NCI-H748 treated with DMSO at 0.1 percent for 48 hours (cell line): ENCODE data around the gene TAPBPL.
"Not testable (repeated sequence)": the region's sequence is repeated elsewhere in the genome, so short reads cannot be mapped to it uniquely, and the experiment has no call there.

Source experiments
- DNase-seq: peaks from one replicate; lab custom pipeline; 2025; lab: John Stamatoyannopoulos, UW

The TAPBPL gene

DNA sequence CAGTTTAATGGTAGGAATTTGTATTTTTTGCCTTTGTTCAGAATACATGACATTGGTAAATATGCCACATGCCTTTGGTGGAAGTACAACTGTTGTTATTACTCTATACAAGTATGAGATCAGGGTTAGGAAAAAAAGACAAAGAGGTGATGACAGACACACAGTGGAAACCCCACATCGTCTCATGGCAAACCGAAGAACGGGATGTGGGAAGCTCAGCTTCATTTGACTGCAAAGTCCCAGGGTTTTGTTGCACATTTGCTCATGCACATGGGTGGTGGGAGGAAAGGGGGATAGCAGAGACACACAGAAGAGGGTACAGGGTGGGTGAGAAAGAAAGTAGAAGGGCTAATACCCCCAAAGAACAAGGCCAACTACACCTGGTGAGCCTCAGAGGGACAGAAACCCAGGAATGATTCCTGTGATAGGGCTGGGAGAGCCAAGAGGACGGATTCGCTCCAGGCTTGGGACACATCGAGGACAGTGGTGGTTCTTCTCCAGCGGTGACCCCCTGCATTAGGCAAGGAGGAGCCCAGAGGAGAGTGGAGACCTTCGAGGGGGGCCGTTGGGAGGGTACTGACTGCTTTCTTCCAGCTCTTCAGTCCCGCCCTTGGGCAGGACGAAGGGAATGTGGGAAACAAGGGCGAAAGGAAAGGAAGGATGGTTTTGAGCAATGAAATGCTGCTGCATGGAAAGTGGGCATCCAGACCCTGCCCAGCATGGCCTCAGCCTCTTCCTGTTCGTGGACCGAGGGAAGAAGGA lies 10.6 kb downstream of the TAPBPL start:
- DNase-seq, result no peak

DNA sequence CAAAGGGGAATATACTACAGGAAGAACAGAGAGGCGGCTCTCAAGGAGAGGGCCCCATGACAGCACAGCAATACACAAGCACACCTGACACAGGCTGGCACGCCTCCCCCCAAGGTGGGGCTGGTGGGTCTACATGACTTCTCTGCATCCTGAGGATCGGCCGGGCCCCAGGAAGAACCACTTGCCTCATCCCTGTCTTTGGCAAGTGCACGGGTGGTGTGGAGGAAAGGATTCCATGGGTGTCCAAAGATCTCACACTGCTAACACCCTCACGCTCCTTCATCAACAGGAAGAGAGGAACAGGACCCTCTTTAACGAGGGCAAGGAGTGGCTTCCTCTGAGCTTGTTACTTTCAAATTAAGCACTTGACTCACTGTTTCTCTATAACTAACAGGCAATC lies 11.4 kb downstream of the TAPBPL start:
- no peak for DNase-seq

DNA sequence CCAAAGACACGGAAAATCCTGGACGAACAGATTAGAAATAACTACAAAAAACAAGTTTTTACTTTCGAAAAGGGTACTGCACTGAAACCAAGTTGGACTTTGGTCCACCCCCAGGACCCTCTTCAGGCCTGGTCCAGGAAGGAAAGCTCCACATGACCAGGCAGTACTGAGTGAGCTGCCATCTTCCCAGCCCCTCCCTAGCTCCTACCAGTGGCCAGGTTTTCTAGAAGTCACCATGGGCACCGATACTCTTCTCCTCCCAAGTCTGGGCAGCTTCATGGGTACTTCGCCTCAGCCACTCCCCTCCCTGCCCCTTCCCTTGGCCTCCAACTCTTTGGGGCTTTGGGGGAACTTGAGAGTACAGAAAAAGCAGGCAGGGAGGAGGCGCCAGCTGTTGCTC lies 12.0 kb downstream of the TAPBPL start:
- DNase-seq, result no peak

DNA sequence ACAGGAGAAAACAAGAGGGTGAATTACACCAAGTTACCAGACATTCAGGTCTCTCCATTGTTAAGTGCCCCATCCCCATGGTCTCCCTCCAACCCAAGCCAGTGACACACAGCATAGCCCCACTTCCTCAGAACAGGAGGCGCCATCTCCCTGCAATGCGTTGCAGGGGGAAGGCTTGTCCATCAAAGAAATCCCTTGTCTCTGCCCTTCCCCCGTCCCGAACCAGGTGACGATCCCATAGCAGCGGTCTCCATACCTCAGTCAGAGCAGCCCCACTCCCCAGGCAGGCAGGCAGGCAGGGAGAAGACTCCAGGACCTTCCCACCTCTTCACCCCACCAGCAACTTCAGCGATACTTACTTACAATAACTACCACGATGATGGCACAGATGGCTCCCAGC lies 12.7 kb downstream of the TAPBPL start:
- DNase-seq, result no peak

DNA sequence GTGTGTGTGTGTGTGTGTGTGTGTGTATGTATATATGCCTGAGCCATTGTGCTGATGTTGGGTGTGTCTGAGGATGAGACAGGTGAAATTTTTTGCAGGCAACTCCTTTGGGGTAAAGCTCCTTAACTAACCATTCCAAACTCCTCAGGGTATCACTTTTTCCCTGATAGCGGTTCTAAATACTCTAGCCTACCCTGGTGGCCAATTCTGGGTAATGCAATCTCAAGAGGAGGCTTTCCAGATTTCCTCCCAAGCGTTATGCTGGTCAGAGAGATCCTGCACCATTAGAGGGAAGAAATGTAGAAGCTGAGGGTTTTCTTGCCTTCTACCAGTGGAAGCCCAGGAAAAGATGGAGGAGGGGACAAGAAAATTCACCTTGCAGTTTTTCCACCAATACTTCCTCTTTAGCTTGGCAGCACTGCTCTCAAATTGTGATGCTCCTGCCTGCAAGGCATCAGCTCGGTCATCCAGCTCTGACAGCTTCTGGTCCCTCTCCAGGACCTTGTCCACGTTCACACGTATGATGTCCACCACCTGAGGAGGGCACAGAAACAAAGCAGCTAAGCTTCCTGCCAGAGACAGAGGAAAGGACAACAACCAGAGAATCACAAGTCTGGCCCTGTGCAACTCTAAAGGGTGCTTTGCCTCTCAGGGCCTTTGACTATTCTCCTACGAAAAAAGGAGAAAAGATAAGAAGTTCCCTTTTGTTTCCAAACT lies 13.8 kb downstream of the TAPBPL start:
- DNase-seq, result peak; percentile 35

DNA sequence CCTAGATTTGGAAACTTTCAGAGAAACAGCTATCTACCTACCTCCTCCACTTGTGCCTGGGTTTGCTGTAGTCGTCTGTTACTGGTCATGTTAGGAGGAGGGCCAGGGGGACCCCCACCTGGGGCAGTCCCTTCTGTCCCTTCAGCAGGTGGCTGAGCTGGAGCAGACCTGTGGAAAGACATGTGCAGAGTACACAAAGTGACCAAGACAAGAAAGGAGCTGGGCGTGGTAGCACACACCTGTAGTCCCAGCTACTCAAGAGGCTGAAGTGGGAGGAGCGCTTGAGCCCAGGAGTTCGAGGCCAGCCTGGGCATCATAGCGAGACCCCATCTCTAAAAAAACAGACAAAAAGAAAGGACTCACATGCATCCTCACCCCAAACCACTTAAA lies 14.3 kb downstream of the TAPBPL start:
- DNase-seq, result no peak

DNA sequence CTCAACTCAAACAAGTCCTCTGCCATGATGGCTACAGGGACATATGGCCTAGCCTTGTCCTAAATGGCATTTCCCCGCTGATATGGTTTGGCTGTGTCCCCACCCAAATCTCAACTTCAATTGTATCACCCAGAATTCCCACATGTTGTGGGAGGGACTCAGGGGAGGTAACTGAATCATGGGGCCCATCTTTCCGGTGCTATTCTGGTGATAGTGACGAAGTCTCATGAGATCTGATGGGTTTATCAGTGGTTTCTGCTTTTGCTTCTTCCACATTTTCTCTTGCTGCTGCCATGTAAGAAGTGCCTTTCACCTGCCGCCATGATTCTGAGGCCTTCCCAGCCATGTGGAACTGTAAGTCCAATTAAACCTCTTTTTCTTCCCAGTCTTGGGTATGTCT lies 14.9 kb downstream of the TAPBPL start:
- DNase-seq, result not testable (repeated sequence)

DNA sequence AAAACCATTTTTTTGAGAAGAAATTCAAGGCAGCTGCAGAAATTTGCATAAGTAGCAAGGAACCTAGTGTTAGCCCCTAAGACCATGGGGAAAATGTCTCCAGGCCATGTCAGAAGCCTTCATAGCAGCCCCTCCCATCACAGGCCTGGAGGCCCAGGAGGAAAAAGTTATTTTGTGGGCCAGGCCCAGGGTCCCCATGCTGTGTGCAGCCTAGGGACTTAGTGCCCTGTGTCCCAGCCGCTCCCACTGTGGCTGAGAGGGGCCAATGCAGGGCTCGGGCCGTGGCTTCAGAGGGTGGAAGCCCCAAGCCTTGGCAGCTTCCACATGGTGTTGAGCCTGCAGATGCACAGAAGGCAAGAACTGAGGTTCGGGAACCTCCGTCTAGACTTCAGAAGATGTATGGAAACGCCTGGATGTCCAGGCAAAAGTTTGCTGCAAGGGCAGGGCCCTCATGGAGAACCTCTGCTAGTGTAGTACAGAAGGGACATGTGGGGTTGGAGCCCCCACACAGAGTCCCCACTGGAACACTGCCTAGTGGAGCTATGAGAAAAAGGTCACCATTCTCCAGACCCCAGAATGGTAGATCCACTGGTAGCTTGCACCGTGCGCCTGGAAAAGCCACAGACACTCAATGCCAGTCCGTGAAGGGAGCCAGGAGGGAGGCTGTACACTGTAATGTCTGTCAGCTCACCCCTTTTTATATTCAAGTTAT lies 15.9 kb downstream of the TAPBPL start:
- DNase-seq, result not testable (repeated sequence)

DNA sequence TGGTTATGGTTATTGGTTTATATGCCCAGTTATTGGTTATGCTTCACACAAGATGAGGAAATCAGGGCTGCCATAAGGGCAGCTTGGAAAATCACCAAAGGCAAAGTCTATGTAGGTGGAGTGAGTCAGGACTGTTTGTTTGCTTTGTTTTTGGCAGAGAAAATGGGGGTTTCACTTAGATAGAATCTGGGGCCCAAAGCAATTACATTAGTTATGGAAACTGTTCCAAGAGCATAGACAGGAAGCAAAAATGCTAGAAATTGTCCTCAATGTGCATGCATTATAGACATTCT lies 16.4 kb downstream of the TAPBPL start:
- DNase-seq, result no peak

DNA sequence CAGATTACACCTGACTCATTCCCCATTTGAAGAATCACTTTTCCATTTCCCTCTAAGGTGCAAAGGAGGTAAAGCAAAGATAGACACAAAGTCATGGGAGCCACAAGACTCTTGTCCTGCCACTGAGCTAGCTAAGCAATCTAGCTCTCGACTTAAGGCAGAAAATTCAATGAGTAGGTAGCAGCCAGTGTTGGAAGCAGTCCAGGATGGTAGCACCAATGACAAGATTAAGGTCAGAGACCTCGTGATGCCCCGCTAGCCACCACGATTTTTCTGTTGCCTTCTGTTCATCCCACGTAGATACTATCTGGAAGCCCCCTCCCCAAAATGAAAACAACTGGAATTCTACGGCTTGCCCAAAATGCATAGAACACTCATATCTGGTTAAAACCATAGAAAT lies 17.2 kb downstream of the TAPBPL start:
- no peak for DNase-seq

DNA sequence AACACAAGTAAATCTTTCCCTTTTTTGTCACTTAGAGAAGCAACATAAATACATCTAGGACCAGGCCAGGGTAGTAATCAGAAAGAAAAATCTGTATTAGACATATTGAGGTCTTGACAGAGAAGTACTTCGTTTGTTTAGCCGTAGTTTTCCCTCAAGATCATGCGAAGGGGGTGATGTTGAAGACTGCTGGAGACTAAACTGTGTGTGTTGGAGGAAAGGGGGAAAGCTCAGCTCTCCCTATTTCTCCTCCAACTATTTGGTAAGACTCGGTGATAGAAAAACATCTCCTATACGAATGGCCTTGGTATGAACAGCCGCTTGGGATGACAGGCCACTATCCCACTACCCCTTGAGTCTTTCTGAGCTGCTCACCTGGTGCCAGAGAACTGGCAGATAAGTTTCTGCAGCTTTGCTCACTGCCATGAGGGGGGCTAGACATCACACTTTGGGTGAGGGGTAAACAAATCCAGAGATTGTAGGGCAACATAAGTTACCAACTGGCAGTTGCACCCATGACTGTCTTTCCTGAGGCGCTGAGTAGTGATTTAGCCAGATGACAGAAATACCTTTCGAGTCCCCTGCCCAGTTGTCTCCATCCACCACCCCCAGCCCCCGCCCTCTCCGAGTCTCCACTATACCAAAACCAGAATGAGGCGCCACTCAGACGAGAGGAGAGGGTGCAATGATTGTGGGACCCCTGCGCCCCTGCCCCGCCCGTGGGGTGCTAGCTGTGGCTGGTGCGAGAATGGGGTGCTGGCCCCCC lies 17.9 kb downstream of the TAPBPL start:
- DNase-seq, result no peak

DNA sequence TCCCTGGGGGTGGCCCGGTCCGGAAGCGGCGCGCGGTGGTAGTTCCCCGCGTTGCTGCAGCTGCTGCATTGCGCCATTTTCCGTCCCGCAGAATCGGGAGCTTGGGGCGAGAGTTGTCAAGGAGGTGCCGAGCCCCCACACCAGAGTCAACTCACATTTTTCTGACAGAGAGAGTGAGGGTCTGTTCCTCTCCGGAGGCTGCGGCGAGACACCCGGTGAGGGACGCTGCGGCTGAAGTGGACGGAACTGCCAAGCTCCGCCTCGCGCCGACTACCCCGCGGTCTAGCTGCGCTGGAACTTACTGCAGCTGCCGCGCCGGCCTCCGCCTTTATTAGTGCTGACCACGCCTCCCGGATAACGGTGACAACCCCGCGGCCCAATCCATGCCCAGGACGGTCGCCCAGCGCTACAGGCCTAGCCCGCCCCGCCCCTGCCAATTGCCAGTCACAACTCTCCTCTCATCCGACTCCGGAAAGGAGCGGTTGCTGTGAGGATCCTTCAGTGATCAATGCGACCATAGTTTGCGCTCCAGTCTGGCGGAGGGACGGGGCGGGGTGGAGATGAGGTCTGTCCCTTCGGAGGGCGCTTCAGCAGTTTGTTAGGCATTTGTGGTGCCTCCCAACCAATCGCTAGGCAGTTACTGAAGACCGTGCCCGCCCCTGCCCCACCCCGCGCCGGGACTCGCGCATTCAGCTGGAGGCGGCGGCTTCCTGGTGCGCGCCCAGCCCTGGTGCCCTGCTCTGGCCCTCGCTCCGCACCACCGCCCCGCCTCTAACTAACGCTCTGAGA lies 18.7 kb downstream of the TAPBPL start, which contains the start of gene VAMP1:
Gene VAMP1 (minus strand): TSS at position 303 of the 789 bp plus-strand sequence. CDS start 146 bp downstream, at position 157.
- peak; percentile 95 for DNase-seq

DNA sequence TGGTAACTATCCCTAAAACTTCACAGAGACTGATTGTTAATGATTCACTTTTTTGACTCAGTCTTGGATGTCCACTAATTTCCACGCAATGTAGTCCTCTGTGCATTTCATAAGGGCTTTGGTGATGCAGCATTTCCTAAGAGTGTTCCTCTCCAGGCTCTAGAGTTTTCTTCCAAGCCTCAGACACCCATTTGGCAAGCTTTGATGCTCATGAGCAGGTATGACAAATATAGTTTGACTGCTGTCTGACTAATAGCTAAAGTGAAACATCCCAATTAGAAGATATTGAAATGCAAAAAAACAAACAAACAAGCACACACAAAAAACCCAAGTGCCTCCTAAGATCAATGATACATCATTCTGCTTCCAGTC lies 20.1 kb downstream of the TAPBPL start:
- no peak for DNase-seq

DNA sequence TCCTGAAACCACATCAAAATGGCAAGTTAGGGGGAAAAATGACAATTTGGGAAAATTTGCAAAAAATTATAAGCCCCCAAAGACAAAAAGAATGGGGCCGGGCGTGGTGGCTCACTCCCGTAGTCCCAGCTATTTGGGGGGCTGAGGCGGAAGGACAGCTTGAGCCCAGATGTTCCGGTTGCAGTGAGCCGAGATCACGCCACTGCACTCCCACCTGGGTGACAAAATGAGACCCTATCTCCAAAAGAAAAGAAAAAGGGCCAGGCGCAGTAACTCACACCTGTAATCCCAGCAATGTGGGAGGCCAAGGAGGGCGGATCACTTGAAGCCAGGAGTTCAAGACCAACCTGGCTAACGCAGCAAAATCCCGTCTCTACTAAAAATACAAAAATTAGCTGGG lies 20.6 kb downstream of the TAPBPL start:
- DNase-seq, result no peak

DNA sequence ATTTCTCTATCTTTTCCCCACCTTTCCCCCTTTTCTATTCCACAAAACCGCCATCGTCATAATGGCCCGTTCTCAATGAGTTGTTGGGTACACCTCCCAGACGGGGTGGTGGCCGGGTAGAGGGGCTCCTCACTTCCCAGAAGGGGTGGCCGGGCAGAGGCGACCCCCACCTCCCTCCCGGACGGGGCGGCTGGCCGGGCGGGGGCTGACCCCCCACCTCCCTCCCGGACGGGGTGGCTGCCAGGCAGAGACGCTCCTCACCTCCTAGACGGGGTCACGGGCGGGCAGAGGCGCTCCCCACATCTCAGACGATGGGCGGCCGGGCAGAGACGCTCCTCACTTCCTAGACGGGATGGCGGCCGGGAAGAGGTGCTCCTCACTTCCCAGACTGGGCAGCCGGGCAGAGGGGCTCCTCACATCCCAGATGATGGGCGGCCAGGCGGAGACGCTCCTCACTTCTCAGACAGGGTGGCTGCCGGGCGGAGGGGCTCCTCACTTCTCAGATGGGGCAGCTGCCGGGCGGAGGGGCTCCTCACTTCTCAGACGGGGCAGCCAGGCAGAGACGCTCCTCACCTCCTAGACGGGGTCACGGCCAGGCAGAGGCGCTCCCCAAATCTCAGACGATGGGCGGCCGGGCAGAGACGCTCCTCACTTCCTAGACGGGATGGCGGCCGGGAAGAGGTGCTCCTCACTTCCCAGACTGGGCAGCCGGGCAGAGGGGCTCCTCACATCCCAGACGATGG lies 23.6 kb downstream of the TAPBPL start:
- not testable (repeated sequence) for DNase-seq

DNA sequence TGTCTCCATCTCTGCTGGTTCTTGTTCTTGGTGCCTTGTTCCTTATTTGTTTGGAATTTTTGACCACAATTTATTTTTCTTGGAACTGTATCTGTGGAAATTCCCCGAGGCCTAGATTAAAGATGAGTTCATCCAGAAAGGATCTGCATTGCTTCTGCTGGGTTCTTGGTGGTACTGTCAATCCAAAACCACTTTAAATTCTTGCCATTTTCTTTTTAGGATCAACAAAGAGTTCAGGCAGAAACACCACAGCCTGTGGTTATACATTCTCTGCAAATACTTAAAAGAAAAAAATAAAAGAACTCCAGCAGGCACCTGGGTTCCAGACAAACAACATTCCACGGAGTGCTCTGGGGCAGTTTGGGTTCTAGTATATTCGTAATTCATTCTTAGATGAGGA lies 24.6 kb downstream of the TAPBPL start:
- no peak for DNase-seq

DNA sequence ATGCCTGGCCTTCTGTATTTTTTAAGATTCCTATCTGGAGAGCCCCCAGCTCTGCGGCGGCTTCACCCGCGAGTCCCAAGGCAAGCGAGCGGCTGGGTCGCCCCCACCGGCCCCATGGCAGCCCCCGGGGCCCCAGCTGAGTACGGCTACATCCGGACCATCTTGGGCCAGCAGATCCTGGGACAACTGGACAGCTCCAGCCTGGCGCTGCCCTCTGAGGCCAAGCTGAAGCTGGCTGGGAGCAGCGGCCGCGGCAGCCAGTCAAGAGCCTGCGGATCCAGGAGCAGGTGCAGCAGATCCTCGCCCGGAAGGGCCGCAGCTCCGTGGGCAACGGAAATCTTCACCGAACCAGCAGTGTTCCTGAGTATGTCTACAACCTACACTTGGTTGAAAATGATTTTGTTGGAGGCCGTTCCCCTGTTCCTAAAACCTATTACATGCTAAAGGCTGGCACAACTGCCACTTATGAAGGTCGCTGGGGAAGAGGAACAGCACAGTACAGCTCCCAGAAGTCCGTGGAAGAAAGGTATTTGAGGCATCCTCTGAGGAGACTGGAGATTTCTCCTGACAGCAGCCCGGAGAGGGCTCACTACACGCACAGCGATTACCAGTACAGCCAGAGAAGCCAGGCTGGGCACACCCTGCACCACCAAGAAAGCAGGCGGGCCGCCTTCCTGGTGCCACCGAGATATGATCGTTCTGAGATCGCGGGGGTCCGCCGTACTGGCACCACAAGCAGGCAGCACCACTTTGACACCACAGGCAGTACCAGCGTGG lies 25.9 kb downstream of the TAPBPL start:
- not testable (repeated sequence) for DNase-seq

DNA sequence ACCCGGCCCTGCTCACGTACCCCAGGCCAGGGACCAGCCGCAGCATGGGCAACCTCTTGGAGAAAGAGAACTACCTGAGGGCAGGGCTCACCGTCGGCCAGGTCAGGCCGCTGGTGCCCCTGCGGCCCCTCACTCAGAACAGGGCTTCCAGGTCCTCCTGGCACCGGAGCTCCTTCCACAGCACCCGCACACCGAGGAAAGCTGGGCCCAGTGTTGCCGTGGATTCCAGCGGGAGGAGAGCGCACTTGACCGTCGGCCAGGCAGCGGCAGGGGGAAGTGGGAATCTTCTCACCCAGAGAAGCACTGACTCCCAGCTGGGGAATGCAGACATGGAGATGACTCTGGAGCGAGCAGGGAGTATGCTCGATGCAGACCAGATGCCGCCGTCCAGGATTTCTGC lies 26.6 kb downstream of the TAPBPL start:
- no peak for DNase-seq

DNA sequence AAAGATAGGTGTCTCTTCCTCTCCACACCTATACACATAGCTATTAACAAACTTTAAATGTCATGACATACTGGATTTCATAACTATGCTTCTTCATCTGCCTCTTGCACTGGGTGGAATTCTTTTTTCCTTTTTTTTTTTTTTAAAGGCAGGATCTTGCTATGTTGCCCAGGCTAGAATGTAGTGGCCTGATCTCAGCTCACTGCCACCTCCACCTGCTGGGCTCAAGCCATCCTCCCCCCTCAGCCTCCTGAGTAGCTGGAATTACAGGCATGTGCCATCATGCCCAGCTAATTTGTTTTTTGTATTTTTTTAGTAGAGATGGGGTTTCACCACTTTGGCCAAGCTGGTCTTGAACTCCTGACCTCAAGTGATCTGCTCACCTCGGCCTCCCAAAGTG lies 36.4 kb downstream of the TAPBPL start:
- no peak for DNase-seq

DNA sequence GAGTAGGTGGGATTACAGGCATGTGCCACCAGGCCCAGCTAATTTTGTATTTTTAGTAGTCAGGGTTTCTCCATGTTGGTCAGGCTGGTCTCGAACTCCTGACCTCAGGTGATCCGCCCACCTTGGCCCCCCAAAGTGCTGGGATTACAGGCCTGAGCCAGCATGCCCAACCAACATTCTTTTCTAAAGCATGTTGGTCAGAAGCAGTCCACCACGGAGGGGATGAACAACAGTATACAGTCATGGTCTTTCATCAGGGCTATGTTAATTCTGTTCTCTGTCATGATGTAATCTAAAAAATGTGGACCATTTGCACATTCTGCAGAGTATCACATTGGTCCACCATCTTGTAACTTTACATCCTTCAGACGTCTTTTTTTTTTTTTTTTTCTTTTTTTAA lies 37.6 kb downstream of the TAPBPL start:
- no peak for DNase-seq
